Smooth muscle cell (in vitro differentiated cells): ENCODE results near the gene BACH1. TPM values are rescaled to one million over a fixed set of nuclear protein-coding genes. Genes with fewer than 3 reads are reported as not detected.
"Not testable (repeated sequence)": the region's sequence is repeated elsewhere in the genome, so short reads cannot be mapped to it uniquely, and the experiment has no call there.

Experiments used
- DNase-seq: peaks from one replicate; lab custom pipeline; 2025; ENCODE audit not compliant: unreplicated experiment; lab: John Stamatoyannopoulos, UW
- H2AFZ ChIP-seq: fragments of 200-600 bp; sonication (generic); 2 replicates; pipeline ENCODE4 v1.6.0; 2016; ENCODE audit warnings: antibody characterized with exemption, low read depth, mild to moderate bottlenecking
- H3F3A ChIP-seq: fragments of 200-600 bp; sonication (generic); 2 replicates; pipeline ENCODE4 v1.6.0; 2017; ENCODE audit warnings: antibody characterized with exemption, low read depth
- H3K27ac ChIP-seq: fragments of 200-600 bp; sonication (generic); 2 replicates; pipeline ENCODE4 v1.5.1; 2016; ENCODE audit warnings: low read depth, mild to moderate bottlenecking
- H3K27me3 ChIP-seq: fragments of 200-600 bp; sonication (generic); 2 replicates; pipeline ENCODE4 v1.6.1; 2016; ENCODE audit warnings: low read depth, mild to moderate bottlenecking
- H3K36me3 ChIP-seq: fragments of 200-600 bp; sonication (generic); 2 replicates; pipeline ENCODE4 v1.5.1; 2016; ENCODE audit warnings: low read depth
- H3K4me1 ChIP-seq: fragments of 200-600 bp; sonication (generic); 2 replicates; pipeline ENCODE4 v1.5.1; 2016; ENCODE audit warnings: low read depth
- H3K4me2 ChIP-seq: fragments of 200-600 bp; sonication (generic); 2 replicates; pipeline ENCODE4 v1.6.0; 2016; ENCODE audit warnings: mild to moderate bottlenecking
- H3K4me3 ChIP-seq: fragments of 200-600 bp; sonication (generic); 2 replicates; pipeline ENCODE4 v1.5.1; 2016; ENCODE audit warnings: mild to moderate bottlenecking
- H3K79me2 ChIP-seq: fragments of 200-600 bp; sonication (generic); 2 replicates; pipeline ENCODE4 v1.6.0; 2016; ENCODE audit warnings: low read depth, mild to moderate bottlenecking
- H3K9ac ChIP-seq: fragments of 200-600 bp; sonication (generic); 2 replicates; pipeline ENCODE4 v1.6.0; 2016; ENCODE audit warnings: low read depth
- H3K9me3 ChIP-seq: fragments of 200-600 bp; sonication (generic); replicated peaks from 2 replicates; pipeline ENCODE4 v1.5.1; 2016; ENCODE audit warnings: low read depth
- H4K20me1 ChIP-seq: fragments of 200-600 bp; sonication (generic); 2 replicates; pipeline ENCODE4 v1.6.0; 2016; ENCODE audit warnings: low read depth
- CTCF ChIP-seq: fragments of 200-600 bp; sonication (generic); IDR thresholded peaks from 2 replicates; pipeline ENCODE4 v1.5.1; 2017; ENCODE audit warnings: borderline replicate concordance, mild to moderate bottlenecking, antibody characterized with exemption; ENCODE audit not compliant: insufficient read depth, poor library complexity, severe bottlenecking
- WGBS: methylation state at CpG from one replicate; pipeline ENCODE4 v1.1.7; 2016; ENCODE audit warnings: low lambda C conversion rate; 5-methylcytosine and 5-hydroxymethylcytosine counted together
- polyA plus RNA-seq: library from polyadenylated mRNA; unstranded; fragments of >200 nt; fragmentation: Nextera tagmentation; extraction: Ambion mirVana; gene quantifications from 2 replicates; pipeline ENCODE4 v1.2.1, GENCODE V29; 2016
- total RNA-seq: library from RNA; depleted of rRNA; stranded (reverse); fragments of >200 nt; gene quantifications from 2 replicates; pipeline ENCODE4 v1.2.3, GENCODE V29; 2014

The BACH1 gene
- total RNA-seq, result 103 and 113 TPM in 2 replicates
- polyA plus RNA-seq, result 26.3 and 29.5 TPM in 2 replicates

DNA sequence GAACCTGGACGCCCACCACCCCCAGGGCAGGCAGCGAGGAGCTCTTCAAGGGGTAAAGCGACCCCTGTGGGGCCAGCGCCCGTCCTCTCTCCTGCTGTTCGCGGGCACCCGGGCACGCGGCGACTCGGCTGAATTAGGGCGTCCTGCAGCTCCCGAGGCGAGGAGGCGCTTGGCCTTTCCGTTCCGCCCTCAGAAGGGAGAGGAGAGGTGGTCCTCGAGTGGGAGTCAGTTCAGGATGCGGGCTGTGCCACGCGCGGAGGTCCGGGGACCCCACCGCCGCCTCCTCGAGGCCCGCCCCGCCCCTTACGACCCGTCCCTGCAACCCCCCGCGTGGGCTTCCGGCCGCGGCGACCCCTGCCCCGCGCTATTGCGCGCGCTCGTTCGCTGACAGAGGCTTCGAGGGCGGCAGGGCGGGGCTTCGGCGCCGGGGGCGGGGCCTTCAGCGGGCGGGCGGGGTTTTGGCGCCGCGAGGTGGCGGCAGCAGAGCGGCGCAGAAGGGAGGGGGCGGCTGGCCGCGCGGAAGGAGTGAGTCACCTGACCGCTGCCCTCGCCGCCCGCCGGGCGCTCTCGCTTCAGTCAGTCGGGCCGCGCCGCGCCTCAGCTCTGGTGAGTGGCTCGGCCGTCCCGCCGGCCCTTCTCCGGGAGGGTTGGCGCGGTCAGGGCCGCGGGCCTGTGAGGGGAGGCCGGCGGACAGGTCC is at the start of gene BACH1:
Gene BACH1 (plus strand): TSS at position 575 of the 698 bp plus-strand sequence. CDS start 22,359 bp downstream, outside the sequence.
- DNase-seq, result peak; percentile 75
- Histone ChIP-seq H3K4me2 (peak within 1 kb of the TSS; percentile 87), H3K36me3 (no peaks in the 10 kb centered on the region), H3F3A (peaks cover 4% of the 10 kb centered on the region), H3K27ac (peak within 1 kb of the TSS; percentile 93), H3K27me3 (no peaks in the 10 kb centered on the region), H3K9ac (peak within 1 kb of the TSS; percentile 93), H3K4me1 (peaks cover 27% of the 10 kb centered on the region), H3K9me3 (no peaks in the 10 kb centered on the region), H2AFZ (peak within 1 kb of the TSS; percentile 84), H3K79me2 (peaks cover 44% of the 10 kb centered on the region), H4K20me1 (peaks cover 43% of the 10 kb centered on the region), H3K4me3 (peak within 1 kb of the TSS; percentile 71)
- TF ChIP-seq CTCF, result peak; percentile 32
- WGBS, result 4% methylated on average over 36 of the region's 87 CpGs

GRCh38 chr21:29249289-29249688 is 49.4 kb upstream of the BACH1 start:
- not testable (repeated sequence) for H3K79me2 ChIP-seq, DNase-seq, H4K20me1 ChIP-seq, H3K4me1 ChIP-seq, H3K9me3 ChIP-seq, H3K36me3 ChIP-seq, H3K4me3 ChIP-seq, H3F3A ChIP-seq, H3K27me3 ChIP-seq, H3K4me2 ChIP-seq, H3K9ac ChIP-seq, H3K27ac ChIP-seq, H2AFZ ChIP-seq

DNA sequence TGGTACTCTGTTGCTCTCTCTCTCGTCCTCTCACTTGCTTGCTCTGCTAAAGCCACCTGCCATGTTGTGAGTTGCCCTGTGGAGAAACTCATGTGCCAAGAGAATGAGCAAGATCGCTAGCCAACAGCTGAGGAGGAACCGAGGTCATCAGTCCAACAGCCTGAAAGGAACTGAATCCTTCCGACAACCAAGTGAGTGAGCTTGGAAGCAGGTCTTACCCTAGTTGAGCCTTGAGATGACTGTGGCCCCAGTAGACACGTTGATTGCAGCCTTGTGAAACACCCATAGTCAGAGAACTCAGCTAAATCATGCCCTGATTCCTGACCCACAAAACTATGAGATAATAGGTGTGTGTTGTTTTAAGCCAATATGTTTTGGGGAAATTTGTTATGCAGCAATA is 48.1 kb upstream of the BACH1 start:
- DNase-seq, result no peak
- 89% methylated on average over 5 of the region's 5 CpGs for WGBS
- Histone ChIP-seq H3K9me3 (peaks cover 9% of the 10 kb centered on the region), H3K4me1 (no peaks in the 10 kb centered on the region), H3K36me3 (no peaks in the 10 kb centered on the region), H4K20me1 (no peaks in the 10 kb centered on the region), H3F3A (no peaks in the 10 kb centered on the region), H3K79me2 (no peaks in the 10 kb centered on the region), H3K9ac (no peak overlapping the region), H3K27ac (no peak overlapping the region), H3K27me3 (no peaks in the 10 kb centered on the region), H3K4me2 (no peak overlapping the region), H2AFZ (no peak overlapping the region), H3K4me3 (no peak overlapping the region)
- no peak for TF ChIP-seq CTCF

DNA sequence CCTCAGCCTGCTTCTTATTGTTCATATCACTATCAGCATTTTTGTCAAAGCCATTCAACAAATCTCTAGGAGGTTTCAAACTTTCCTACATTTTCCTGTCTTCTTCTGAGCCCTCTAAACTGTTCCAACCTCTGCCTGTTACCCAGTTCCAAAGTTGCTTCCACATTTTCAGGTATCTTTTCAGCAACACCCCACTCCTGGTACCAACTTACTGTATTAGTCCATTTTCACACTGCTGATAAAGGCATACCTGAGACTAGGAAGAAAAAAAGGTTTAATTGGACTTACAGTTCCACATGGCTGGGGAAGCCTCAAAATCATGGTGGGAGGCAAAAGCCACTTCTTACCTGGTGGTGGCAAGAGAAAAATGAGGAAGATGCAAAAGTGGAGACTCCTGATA is 44.9 kb upstream of the BACH1 start:
- not testable (repeated sequence) for H3K79me2 ChIP-seq, H3K36me3 ChIP-seq, H2AFZ ChIP-seq, H3K4me1 ChIP-seq, H3K4me2 ChIP-seq, H3F3A ChIP-seq, H3K9me3 ChIP-seq, H3K4me3 ChIP-seq, H3K27me3 ChIP-seq, H3K9ac ChIP-seq, H4K20me1 ChIP-seq, H3K27ac ChIP-seq, DNase-seq
